Limb (tissue), 2 donors: ENCODE measurements around the gene UCK1.

Experiments
- DNase-seq, 2 donors: peaks; one replicate each; pipeline ENCODE4 v3.0.0-alpha.2; 2016; ENCODE audit errors: extremely low spot score in 2 of 2

Gene UCK1

DNA sequence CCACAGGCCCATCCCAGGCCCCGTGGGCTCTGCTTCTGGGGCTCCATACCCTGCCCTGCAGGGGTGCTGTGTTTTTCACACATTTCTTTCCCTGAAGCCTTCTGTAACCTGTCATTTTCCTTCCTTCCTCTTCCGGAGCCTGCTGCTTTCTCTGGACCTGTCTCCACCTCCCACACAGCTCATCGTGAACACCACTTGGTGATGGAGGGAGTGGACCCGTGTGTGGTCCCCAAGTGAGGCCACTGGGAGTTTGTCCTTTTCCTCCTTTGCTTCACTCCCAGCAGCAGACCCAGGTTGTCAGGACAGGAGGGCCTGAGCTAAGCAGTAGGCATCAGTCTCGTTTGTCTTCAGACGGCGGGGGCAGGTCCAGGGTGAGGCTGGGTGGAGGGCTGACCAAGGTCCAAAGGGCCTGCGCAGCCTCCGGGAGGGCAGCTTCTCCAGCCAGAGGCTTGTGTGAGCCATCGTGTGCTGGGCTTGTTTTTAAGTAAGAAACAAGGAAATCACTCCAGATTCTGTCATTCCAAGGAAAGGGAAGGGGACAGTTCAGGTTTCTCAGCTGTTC is 34.1 kb downstream of the UCK1 start:
- no peak for DNase-seq

DNA sequence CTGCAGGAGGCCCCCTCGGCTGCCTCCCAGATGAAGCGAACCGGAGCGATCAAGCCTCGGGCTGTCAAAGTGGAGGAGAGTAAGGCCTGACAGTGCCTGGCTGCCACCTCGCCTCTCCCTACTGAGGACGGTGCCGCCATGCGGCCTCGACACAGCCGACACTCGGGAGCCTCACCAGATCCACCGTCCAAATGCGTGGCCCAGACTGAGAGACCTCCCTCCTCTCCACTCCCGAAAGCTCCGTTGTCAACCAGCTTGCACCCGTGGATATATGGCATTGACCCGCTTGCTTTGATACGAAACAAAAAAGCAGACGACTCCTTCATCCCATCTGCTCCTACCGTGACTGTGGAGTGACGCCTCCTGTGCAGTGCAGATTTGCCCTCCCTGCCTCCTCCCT is 35.3 kb downstream of the UCK1 start:
- no peak for DNase-seq

DNA sequence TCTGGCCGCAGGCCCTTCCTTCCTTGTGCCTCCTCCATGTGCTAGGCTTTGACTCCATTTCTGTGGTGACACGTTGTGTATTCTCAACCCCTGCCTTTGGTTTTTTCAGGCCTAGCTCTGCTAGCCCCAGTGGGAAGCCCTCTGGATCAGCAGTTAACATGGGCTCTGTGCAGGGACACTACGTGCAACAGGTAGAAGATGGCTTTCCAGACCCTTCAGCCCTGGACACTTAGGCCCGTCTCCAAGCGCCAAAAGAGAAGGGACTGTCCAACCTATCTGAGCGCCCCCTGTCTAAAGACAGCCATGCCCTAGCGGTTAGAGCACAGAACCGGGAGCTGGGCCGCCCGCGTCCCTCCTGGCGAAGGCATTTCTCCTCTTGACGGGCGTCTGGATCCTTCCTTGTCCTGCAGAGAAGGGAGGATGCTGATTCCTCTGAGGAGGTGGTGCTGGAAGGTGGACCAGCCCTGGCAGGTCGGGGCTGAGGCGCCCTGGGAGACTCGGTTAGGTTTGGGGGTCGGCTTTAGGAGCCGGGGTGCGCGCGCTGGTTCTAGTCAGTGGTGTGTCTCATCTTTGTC is 36.7 kb downstream of the UCK1 start:
- DNase-seq, result no peak

DNA sequence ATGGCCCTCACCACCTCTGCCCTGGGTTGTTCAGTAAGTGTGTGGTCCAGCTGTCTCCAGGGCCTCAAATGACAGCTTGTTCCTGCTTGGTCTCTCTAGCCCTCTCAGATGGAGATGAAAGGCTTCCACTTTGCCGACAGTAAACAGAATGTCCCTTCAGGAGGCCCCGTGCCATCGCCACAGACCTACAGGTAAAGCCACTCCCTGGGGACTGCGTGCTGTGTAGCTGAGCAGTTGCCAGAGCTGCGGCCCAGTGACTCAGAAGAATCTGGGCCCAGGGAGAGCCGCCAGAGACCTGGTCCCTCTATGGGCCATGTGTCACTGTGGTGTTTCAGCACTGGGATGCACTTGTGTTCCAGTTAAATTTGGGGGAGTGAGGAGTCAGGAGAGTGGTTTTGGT is 39.0 kb downstream of the UCK1 start:
- DNase-seq, result no peak

DNA sequence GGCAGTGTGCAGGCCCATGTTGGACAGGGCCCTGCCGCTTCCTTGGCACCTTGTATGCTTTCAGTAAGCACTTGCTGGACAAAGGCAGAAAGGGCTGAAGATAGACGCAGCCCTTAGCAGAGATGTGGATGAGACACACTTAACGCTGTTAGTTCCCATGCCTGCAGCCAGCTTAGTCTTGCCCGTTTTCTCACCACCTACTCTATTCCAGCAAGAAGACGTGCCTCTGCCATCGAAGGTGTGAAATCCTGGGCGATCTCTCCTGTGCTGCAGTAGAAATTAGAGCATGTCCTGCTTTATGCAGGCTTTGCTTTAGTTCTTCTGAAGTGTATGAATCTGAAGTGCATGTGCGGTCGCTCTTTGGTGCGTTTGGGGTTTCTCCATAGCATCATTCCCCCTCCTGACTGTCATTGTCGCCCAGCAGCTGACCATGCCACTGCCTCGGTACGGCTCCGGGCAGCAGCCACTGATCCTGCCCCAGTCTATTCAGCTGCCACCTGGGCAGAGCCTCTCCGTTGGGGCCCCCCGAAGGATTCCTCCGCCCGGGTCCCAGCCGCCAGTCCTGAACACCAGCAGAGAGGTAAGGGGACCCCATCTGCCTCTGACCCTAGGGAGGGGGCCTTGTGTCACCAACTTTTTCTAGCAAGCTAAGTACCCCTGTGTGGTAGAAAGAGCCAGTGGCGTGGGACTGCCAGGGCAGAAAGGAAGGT is 39.9 kb downstream of the UCK1 start:
- no peak for DNase-seq

DNA sequence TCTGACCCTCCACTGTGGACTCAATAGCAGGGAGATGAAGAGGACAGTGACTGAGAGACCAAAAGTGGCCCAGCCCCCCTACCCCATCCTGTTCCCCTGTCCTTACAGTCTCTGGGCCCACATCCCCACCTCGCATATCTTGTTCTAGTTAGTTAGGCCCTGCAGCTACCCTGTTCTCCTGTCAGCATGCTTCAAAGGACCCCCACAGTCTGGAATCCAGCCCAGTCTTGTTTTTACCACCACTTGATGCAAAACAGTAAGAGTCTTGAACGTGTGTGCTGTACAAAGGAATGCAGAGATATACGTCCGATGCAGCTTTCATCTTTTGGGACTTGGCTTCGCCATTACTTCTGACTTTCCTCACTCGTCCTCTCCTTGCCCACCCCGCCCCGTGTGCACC is 40.5 kb downstream of the UCK1 start:
- DNase-seq, result no peak

DNA sequence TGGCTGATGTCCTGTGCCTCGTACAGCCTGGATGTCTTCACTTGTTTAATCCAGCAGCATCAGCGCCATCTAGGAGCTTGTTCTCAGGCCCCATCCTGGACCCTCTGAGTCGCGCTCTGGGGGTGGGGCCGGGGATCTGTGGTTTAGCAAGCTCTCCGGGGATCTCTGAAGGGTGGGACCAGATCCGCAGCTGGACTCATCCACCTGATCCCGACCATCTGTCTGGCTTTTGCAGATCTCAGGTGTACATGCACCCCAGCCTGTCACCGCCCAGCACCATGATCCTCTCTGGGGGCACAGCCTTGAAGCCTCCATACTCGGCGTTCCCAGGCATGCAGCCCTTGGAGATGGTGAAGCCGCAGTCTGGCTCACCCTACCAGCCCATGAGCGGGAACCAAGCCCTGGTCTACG is 43.4 kb downstream of the UCK1 start:
- DNase-seq, result no peak

DNA sequence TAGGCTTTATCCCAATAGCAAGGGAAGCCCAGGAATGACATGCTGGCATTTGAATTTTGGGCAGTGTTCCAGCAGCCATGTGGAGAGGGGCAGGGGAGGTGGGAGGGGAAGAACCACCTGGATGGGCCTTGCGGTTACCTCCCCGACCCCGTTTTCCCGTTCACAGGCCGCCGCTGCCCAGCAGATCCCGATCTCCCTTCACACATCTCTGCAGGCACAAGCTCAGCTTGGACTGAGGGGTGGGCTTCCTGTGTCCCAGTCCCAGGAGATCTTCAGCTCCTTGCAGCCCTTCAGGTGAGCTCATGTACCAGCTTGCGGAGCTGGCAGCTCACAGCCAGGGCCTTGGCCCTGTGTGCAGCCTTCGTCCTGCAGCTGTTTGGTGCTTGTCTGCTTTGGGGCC is 44.1 kb downstream of the UCK1 start:
- peak in 1 of 2 donors; percentile 16 for DNase-seq

DNA sequence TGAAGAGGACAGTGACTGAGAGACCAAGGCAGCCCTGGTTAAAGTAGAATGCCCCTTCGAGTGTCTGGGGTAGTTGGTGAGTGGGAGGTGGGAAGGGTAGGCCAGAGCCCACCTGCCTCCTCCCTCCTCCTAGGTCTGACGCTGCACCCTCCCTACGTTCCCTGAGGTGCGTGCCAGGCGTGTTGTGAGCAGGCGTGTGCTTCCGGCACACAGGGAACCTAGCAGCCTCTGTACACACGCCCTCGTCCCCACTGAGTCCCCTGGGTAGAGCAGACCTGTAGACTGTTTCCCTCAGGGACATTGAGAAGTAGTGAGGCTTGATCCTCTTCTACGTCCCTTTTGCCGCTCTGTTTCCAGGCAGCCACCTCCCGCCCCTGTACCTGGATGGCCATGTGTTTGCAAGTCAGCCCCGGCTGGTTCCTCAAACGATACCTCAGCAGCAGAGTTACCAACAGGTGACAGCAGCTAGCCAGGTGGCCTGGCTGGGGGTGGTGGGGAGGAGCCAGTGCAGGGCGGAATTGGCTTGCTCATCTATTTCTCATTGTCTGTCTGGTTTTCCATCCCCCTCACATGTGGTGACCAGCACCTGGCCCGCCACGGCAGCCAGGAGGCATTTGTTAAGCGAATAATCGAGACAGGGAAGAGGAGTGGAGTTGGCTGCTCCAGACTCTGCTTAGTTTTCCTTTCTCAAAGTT is 45.2 kb downstream of the UCK1 start:
- DNase-seq, result peak in 1 of 2 donors; percentile 19

DNA sequence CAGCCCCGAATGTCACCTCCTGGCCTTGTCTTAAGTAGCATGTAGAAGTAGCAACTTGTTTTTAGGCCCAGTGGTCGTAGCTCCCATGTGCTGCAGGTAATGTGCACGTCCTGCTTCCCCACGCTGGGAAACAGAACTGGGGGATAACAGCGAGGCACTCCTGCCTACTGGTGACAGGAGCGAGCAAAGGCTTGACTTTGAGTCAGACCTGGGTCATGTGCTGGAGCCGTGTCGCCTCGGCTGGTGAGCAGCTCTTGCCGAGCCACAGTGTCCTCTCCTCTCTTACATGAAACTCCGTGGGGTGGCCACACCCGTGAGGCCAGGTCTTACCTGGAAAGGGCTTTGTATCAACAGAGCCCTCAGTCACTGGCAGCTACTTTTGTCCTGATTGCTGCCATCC is 45.9 kb downstream of the UCK1 start:
- DNase-seq, result peak in 1 of 2 donors; percentile 12

DNA sequence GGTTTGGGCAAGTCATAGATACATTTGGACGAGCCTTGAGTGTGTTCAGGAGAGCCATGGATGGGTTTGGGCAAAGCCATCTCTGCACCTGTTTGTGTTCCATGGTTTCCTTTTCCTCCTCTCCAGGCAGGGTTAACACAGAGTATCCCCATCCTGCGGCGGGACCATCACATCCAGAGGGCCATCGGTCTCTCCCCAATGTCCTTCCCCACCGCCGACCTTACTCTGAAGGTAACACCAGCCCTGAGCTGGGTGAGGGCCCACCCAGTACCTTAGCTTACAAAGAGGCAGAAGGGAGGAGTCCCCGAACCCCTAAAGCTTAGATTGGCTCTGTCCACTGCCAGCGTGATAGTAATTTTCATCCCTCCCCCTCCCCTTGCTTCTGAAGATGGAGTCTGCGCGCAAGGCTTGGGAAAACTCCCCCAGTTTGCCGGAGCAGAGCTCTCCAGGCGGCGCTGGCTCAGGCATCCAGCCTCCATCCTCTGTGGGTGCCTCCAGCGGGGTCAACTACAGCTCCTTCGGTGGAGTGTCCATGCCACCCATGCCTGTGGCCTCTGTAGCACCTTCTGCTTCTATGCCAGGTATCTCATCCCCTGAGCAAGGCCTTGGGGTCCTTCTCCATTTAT is 46.4 kb downstream of the UCK1 start:
- DNase-seq, result peak in 1 of 2 donors; percentile 21

DNA sequence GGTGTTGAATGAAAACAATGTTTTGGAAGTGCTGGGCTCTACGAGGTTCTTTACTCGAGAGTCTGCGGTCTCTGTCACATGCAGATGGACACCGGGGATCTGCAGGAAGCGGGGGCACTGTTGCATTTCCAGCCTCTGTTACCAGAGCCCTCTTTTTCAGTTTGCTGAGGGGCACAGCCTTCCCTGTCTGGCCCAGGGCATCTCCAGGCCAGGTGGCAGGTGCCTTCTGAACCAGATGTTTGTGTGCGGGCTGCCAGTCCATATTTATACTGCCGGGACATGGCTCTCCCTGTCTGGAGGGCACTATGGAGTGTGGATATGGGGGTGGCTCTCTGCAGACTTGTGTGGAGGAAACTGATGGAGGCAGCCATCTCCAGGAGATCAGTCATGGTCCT is 47.0 kb downstream of the UCK1 start:
- DNase-seq, result peak in 1 of 2 donors; percentile 19

DNA sequence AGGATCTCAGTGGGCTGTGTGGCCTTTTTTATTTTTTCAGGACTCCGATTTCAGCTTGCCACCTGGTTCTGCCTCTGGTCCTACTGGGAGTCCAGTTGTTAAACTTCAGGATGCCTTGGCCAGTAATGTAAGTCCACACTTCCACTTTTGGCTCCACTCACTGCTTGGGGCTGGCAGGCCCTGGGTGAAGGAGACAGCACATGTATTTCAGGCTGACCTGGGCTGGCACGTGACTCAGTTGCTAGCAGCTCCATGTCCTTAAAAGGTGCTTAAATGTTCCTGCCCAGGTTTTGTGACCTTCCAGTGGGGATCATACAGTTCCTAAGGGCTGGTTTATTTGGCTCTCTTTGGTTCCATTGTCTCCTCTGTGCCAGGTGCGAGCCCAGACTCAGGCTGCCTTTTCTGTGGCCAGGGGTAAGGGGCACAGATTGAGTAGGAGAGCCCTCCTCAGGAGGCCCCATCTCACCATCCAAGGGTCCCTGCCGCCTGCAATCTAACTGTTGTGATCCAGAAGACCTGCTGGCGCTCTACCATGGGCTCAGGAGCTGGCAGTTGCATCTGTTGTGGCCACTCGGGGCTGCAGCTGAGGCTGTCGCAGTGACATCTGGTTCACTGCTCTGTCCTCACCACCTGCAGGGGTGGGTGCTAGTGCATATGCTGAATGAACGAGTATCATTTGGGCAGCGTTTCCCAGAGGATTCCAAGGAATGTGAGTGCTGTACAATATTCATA is 47.6 kb downstream of the UCK1 start:
- peak in 1 of 2 donors; percentile 13 for DNase-seq

DNA sequence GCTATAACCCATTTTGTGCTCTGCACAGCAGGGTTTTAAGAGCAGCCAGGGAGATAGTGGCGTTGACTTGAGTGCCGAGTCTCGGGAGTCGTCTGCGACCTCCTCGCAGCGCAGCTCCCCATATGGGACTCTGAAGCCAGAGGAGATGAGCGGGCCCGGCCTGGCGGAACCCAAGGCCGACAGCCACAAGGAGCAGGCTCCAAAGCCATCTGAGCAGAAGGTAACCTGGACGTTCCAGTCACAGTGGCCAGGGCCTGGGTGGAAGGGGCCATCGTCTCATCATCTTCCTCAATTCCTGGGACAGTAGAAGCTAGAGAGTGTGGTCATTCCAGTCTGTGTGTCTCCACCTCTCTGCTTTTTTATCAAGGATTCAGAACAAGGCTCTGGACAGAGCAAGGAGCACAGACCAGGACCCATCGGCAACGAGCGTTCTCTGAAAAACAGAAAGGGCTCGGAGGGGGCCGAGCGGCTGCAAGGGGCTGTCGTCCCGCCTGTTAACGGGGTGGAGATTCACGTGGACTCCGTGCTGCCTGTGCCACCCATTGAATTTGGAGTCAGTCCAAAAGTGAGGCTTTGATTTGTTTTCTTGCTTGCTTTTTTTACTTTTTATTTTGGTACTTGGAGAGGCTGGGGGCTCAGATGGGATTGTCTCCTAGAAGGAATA is 48.6 kb downstream of the UCK1 start:
- DNase-seq, result no peak

DNA sequence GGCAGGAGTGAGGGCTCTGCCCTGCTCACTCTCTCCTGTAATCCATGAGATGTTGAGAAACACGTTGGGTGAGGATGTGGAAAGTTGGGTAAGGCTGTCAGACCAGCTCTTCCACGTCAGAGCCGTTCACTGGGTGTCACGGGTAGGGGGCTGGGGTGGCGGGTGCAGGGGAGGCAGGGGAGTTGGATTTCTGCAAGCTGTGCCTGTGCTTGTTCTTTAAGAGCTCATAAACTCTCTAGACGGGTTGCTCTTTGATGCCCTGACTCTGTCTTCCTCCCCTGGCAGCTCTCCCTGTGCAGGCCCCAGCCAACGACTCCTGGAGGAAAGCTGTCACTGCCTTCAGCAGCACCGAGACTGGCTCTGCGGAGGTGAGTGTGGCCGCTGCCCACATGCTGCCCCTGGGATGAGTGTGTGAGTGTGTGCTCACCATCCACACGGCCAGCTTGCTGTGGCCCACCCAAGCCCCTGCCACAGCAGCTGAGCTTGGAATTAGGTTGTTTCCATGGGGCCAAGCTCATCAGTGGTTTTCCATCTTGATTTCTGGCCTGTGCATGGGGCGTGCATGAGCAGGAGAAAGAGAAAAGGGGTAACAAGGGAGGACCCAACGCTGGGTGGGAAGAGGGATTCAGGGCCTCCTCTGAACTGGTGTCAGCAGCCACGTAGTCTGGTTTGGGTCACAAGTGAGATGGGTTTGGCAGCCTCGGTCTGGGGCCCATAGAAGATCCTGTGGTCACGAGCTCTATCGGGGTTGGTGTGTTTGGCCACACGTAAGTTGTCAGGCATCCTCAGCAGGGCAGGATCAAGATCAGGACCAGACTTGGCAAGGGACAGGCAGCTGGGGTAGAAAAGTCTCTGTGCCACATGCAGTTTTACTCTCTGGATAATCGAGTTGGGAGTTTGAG is 49.4 kb downstream of the UCK1 start:
- peak in 1 of 2 donors; percentile 32 for DNase-seq

DNA sequence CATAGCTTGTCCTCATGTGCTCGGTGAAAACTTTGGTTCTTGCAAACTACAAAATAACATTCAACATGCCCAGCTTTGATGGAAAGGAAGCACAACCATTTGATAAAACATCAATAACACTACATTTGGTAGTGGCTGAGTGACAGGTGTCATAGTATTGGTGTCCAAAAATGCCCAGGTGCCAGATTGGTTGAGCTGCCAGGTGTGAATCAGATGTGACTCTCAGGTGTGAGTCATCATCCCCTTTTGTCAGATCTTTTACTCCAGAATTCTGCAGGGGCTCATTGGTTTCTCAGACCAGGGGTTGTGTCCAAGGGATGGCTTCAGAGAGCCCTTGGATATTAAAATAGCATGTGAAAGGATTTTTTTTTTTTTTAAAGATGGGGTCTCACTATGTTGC is 50.8 kb downstream of the UCK1 start:
- DNase-seq, result no peak

DNA sequence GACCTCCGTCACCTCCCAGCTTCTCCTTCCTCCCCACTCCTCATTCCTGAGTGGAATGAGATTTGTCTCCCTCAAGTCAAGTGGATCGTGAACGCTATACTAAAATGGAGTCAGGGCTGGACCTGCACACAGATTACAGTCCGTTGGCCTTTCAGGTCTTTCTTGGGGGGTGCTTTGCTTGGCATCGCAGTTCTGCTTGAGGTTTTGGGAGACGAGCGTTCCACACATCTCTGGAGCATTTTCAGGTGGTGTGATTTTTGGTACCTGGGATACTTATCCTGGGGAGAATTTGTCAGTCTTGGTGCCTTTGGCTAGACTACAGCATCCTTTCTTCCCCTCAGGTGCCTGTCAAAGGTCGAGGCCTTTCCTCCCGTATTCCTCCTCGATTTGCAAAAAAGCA is 52.2 kb downstream of the UCK1 start:
- DNase-seq, result no peak

DNA sequence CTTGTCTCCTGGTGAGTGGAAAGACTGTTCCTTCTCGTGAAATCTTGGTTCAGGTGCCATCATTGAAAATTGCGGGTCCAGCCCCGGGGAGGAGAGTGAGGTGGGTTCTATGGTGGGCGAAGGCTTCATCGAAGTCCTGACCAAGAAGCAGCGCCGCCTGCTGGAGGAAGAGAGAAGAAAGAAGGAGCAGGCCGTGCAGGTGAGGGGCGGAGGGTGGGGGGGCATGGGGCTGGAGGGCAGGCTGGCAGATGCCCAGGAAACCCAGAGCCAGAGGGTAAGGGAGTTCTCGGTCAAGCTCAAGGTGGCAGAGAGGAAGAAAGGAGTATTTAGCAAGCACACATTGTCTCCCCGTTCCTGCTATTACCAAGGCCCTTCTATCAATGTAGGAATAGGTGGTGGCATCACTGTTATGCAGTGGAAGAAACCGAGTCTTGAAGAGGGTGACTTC is 52.6 kb downstream of the UCK1 start:
- peak in 1 of 2 donors; percentile 71 for DNase-seq

DNA sequence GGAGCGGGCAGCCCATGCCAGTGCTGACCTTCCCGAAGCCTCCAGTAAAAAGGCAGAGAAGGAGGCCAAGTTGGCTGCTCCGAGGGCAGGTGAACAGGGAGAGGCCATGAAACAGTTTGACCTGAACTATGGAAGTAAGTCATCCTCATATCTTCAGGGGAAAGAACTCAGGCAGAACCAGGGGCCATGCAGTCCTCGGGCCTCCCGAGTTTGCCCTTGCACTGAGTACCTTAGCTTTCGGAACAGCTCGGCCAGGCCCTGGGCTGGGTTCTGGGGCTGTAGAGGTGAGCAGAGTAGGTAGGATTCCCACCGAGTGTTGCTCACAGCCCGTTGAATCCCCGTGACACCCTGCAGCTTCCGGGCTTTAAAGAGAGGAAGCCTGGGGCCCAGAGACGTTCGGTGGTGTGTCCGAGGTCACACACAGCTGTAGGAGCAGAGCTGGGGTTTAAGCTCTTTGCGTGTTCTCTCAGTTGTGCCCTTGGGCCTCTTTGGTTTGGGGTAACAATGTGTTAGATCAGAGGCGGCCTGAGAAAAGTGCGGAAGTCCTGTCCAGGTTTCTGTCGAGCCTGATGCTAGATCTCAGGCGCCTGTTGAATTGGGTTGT is 53.1 kb downstream of the UCK1 start:
- no peak for DNase-seq
